HG03520 (cell line): ENCODE results near the gene CHST15.

Source experiments
- ATAC-seq: cut with Tn5 transposase; IDR thresholded peaks from one replicate; pipeline ENCODE4 v1.9.1; 2021; ENCODE audit warnings: mild to moderate bottlenecking, moderate library complexity; ENCODE audit not compliant: unreplicated experiment

The CHST15 gene

DNA sequence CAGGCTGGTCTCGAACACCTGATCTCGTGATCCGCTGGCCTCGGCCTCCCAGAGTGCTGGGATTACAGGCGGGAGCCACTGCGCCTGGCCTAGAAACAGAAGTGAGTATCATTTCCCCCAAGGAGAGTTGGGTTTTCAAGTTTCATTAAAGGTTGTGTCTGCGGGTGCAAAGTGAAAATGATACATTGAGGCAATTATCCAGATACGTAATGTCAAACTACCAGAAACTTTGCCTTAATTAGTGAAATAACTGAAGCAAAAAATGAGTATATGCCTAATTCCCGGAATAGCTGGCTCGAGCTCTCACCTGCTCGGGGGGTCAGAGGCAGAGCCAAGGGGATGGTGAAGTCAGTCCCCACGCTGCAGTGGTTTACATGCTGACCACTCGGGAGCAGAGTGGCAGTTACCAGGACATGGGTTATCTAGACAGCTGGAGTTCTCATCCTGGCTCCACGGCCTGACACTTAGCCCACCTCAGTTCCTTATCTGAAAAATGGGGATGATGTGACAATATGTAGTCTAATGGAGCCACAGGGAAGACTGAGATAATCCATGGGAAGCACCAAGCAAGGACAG is 25.5 kb downstream of the CHST15 start:
- ATAC-seq, result no peak

DNA sequence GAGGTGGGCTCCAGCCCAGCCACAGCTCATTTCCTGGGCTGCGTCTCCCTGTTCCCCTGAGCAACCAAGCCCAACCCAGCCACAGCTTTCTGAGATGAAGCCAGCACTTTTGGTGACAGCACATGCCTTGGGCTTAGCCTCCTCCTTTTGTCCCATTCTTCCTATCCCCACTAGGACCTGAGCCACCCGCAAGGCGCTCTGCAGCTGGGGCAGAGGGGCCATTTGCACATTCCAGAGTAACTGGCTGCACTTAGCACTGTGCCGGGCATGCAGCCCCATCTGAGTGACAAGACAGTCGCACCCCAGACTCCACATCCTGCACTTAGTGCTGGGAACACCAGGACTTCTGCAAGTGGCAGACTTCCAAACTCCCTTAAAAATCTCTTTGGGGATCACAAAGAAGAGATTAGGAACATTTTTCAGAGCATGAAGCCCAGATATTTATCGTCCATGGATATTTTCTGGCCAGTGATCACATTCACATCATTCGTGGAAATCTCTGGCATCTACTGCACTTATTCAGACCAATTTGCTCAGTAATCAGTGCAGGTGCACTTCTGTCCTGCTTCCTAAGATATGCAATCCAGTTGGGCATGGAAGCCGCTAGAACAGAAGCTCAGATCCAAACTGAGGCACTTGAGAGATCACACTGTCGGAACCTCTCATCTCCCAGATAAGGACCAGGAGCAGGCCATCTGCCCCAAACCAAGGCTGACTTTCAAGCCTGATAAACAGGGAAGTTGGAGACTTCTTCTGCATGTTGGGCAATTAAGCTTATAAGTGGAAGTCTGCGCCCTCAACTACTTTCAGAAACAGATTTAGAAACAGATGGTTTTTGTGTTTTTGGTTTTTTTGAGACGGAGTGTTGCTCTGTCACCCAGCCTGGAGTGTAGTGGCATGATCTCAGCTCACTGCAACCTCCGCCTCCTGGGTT is 26.4 kb downstream of the CHST15 start:
- ATAC-seq, result no peak

DNA sequence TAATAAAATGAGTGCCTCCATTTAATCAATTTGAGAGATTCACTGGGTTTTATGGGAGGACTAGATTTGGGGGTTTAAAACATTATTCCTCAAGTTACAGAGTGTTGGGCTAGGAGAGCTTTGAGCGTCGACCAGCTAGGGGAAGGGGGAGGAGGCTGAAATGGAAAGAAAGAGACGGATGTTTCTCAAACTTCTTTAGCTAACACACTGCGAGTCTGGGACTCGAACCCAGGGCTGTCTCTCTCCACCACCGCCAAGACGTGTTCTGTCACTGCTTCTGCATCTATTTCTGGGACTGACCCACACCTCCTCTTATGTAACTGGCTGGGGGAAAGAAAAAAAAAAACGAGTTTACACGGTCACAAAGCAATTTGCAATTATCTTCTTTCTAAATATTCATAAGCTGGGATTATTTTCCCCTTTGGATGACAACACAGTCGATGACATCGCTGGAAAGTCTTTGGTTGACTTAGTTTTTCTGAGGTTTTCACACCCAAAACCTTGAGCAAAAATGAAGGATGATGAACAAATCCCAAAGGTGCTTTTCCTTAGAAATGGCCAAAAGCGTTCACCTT is 27.2 kb downstream of the CHST15 start:
- ATAC-seq, result no peak

DNA sequence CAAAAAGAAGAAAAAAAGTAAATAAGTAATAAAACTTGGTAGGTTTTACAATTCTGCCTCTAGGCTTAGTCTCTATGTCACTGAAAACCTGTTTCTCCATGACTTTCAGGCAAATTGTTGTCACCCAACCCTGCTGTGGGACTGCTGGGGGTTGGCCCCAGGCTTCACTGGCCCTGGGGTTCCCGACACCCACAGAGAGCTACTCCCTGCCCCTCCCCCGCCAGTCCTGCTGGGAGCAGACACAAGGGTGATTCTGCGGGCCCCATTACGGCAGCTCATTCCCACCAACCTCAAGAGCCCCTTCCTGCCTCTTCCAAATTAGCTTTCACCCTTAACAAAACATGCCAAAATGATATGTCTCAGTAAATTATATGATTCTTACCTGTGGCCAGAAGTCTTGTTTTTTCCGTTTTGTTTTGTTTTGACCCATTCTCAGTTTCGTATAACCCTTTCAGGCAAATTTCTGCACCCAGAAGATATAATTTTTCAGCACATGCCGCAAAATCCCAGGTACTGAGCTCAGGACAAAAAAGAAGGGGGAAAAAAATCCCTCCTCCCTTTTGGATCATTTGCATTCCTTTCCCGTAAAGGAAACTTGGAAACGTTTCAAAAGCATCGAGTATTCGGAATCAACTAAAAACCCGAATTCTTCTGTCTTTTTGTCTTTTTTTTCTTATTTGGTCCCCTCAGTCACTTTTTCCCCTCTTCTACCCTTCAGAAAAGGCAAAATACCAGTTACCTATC is 27.8 kb downstream of the CHST15 start:
- ATAC-seq, result no peak

DNA sequence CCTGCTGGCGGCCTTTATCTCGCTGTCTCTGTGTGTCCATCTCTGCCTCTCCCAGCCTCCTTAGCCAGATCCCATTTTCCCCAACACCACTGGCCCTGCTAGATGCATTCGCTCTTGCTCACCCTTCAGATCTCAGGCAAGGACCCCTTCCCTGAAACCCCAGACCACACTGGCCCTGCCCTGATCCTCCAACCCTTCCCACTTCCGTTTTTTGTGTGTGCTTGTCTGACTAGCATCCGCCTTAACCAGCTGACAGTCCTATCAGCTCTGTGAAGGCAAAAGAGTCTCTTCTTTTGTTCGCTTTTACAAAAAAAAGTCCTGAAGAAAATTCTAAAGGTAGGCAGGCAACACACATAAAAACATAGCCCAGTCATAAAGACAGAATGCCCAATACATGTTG is 28.7 kb downstream of the CHST15 start:
- ATAC-seq, result no peak

DNA sequence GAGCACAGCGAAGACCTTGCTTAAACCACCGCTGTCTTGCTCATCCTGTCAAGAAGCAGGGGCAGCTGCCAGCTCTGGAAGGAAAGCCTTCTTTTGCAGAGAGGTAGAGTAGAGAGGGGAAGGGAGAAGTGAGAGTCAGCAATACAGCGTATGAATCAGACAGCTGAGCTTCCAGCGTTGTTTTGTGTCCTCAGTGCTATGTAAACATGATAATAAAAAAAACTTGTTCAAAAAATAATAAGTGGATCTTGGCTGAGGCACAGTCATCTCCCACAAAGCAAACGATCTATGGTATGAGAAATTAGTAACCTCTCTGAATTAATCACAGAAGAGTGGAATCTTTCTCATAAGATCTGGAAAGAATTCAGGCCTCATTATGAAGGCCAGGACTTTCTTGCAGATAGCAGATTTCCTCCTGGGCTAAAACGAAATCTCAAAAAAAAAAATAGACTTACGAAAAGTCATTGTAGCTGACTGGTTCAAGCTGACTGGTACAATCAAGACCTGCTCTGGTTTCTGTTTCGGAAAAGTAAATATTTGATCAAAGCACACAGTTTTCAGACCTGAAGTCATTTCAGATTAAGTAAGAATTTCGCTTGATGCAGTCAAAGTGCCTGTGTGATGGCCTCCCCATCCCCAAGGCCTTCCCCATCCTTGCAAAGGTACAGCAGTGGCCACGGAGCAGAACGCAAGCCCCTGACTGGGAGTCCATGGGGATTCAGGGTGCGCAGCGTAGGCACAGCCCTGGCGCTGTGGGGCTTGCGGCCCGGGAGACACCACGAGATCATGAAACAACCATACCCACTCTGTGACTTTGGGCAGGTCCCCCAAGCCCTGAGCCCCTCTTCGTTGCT is 29.4 kb downstream of the CHST15 start:
- no peak for ATAC-seq

DNA sequence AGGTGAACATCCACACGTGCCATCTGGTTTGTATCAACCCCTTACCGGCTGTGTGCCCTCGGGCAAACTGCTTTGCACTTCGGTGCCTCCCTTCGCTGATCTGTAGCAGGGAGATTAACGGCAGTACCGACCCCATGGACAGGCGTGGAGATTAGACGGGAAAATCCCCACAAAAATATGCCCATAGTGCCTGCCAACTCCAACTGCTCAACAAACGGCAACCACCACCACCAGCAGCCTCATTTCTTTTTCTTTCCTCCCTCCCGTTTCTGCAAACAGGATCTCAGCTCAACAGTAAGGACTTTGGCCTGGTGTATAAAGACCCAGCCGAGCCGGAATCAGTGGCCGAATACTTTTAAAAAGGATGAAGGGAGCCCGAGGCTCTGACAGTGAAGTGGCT is 31.0 kb downstream of the CHST15 start:
- ATAC-seq, result no peak

- ATAC-seq, result no peak
Observed at GRCh38 chr10:124061030-124061429, 32.4 kb downstream of the CHST15 start.

DNA sequence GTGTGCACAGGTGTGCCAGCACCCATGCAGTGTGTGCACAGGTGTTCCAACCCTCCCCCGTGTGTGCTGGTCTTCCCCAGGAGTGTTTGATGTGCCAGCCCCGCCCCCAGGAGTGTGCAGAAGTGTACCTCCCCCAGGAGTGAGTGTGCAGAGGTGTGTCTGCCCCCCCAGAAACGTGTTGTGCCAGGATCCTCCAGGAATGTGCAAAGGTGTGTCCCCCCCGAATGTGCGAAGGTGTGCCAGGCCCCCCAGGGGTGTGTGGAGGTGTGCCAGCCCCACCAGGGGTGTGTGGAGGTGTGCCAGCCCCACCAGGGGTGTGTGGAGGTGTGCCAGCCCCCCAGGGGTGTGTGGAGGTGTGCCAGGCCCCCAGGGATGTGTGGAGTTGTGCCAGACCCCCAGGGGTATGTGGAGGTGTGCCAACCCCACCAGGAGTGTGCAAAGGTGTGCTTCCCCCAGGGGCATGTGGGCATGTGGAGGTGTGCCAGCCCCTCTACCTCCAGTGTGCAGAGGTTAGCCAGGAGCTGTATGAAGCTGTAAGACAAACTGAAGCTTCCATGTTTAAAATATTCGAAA is 33.2 kb downstream of the CHST15 start:
- no peak for ATAC-seq

GRCh38 chr10:124059551-124059950 is 33.8 kb downstream of the CHST15 start:
- ATAC-seq, result no peak

DNA sequence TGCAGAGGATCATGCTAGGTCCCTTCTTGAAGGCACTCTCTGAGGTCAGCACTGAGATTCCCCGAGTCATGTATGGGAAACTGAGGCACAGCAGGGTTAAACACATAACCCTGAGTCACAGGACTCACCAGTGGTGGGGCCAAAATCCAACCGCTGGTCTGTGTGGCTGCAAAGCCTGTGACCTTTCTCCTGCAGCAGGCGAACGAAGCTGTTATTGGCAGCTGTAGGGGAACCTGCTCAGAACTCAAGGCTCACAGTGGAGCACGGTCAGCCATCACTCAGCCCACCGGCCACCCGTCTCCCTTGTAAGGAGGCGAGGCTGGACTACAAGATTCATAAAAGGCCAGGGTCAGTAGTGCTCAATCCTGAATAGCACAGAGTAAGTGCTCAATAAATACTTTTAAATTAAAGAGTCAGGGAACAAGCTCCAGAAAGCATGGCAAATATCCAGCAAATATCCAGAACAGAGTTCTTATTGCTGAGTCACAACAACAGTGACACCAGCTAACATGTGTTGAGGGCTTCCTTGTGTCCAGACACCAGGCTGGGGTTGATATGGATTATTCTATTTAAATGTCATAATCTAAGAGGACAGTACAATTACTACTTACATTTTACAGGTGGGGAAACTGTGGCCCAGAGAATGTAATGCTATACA is 34.9 kb downstream of the CHST15 start:
- no peak for ATAC-seq

GRCh38 chr10:124057601-124058000 is 35.8 kb downstream of the CHST15 start:
- ATAC-seq, result no peak

DNA sequence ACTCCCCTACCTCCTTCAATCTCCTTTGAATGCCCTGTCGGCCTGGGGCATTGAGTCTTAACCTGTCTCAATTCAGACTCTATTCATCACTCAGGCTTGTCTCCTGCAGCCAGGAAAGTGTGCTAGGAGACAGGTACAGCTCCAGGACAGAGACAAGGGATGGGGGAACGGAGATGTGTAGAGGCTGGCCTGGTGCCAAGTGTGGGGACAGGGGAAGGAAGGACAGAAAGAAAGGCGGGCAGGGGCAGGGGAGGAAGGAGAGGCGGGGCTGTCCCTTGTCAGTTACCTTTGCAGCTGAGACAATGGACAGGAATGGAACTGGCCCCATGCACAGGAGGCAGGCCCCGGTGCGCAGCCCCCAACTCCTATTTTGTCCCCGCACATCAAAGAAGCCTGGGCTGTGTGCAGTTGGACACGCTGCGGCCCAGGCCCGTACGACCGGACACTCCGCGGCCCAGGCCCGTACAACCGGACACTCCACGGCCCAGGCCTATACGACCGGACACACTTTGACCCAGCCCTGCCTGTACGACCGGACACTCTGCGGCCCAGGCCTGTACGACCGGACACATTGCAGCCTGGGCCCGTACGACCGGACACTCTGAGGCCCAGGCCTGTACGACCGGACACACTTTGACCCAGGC is 36.9 kb downstream of the CHST15 start:
- ATAC-seq, result no peak

GRCh38 chr10:124053971-124054370 is 39.4 kb downstream of the CHST15 start:
- no peak for ATAC-seq

DNA sequence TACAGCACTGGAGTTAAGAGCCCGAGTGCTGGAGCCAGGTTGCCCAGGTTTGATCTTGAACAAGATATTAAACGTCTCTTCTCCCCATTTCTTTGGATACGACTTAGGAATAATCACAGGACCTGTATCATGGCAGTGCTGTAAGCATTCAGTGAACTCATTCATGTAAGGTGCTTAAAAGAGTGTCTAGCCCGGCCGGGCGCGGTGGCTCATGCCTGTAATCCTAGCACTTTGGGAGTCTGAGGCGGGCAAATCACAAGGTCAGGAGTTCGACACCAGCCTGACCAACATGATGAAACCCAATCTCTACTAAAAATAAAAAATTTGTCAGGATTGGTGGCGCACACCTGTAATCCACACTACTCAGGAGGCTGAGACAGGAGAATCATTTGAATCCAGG is 40.8 kb downstream of the CHST15 start:
- no peak for ATAC-seq

GRCh38 chr10:124050021-124051015 is 43.1 kb downstream of the CHST15 start:
- no peak for ATAC-seq

DNA sequence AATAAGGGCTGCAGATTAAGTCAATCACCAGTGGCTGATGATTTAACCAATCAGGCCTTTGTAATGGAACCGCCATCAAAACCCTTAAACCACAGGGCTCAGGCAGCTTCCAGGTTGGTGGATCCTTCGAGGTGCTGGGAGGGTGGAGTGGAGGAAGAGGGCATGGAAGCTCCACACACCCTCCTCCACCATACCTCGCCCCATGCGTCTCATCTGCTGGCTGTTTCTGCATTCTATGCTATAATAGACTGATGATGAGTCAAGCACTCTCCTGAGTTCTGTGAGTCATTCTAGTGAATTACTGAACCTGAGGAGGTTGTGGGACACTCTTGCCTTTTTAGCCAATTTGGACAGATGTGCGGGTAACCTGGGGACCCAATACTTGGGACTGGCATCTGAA is 43.9 kb downstream of the CHST15 start:
- ATAC-seq, result no peak
